ENCODE results near the gene SARDH.

SARDH gene

GRCh38 chr9:133669182-133669801 lies 68.9 kb downstream of the SARDH start:
- H3K4me1 Mint-ChIP-seq: peaks cover 10% of the 10 kb centered on the region

GRCh38 chr9:133667759-133668450 lies 70.2 kb downstream of the SARDH start:
- Mint-ChIP-seq H3K36me3 (ENCODE audit: low read depth) (peaks cover 3% of the 10 kb centered on the region), H3K27ac (no peak overlapping the region), H3K4me3 (no peak overlapping the region), H3K4me1 (peaks cover under 1% of the 10 kb centered on the region), H3K27me3 (ENCODE audit: low read depth) (peaks cover 11% of the 10 kb centered on the region), H3K9me3 (no peaks in the 10 kb centered on the region)
- no peak for TF ChIP-seq CTCF (IDR thresholded peaks at IDR 0.05; ENCODE audit: unreplicated experiment in 3 of 3)

More at GRCh38 chr9:133669182-133669801, 68.9 kb downstream of the SARDH start:
- Mint-ChIP-seq H3K9me3 (no peaks in the 10 kb centered on the region), H3K4me3 (no peak overlapping the region), H3K27ac (no peak overlapping the region), H3K27me3 (ENCODE audit: low read depth) (peaks cover 8% of the 10 kb centered on the region), H3K36me3 (ENCODE audit: low read depth) (peaks cover 3% of the 10 kb centered on the region)
- TF ChIP-seq CTCF (IDR thresholded peaks at IDR 0.05; ENCODE audit: unreplicated experiment in 3 of 3): no peak

GRCh38 chr9:133666845-133667244 lies 71.3 kb downstream of the SARDH start:
- Mint-ChIP-seq H3K27ac (no peak overlapping the region), H3K4me1 (no peaks in the 10 kb centered on the region), H3K36me3 (ENCODE audit: low read depth) (no peaks in the 10 kb centered on the region), H3K27me3 (ENCODE audit: low read depth) (peaks cover 9% of the 10 kb centered on the region), H3K4me3 (no peak overlapping the region), H3K9me3 (no peaks in the 10 kb centered on the region)
- TF ChIP-seq CTCF (IDR thresholded peaks at IDR 0.05; ENCODE audit: unreplicated experiment in 3 of 3): no peak

- Mint-ChIP-seq H3K4me3 (no peak overlapping the region), H3K9me3 (no peaks in the 10 kb centered on the region), H3K27ac (no peak overlapping the region), H3K27me3 (ENCODE audit: low read depth) (peaks cover 12% of the 10 kb centered on the region), H3K4me1 (no peaks in the 10 kb centered on the region), H3K36me3 (ENCODE audit: low read depth) (no peaks in the 10 kb centered on the region)
- no peak for TF ChIP-seq CTCF (IDR thresholded peaks at IDR 0.05; ENCODE audit: unreplicated experiment in 3 of 3)
Measured at GRCh38 chr9:133666387-133666786, 71.8 kb downstream of the SARDH start.

GRCh38 chr9:133665535-133665934 lies 72.6 kb downstream of the SARDH start:
- Mint-ChIP-seq H3K27me3 (ENCODE audit: low read depth) (peaks cover 18% of the 10 kb centered on the region), H3K36me3 (ENCODE audit: low read depth) (no peaks in the 10 kb centered on the region), H3K4me1 (no peaks in the 10 kb centered on the region), H3K27ac (no peak overlapping the region), H3K4me3 (no peak overlapping the region), H3K9me3 (no peaks in the 10 kb centered on the region)
- no peak for TF ChIP-seq CTCF (IDR thresholded peaks at IDR 0.05; ENCODE audit: unreplicated experiment in 3 of 3)

DNA sequence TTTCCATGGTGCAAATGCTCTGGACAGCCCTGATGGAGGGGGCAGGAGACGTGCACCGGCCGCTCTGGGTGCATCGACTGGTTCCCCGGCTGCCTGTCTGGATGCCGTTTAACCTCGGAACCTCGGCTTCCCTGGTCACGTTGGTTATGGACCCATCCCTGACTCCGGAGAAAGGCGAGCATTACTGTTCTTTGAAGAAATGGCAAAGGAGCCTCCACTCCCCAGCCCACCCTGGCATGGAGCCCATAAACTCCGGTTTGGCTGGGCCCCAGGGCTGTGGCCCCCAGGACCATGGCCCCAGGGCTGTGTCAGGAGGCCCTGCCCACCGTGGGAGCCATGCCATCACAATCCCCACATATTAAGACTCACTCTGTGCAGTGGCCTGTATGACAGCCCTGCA lies 73.1 kb downstream of the SARDH start:
- no peaks in the 10 kb centered on the region for H3K36me3 Mint-ChIP-seq (ENCODE audit: low read depth)
- peaks cover 22% of the 10 kb centered on the region for H3K27me3 Mint-ChIP-seq (ENCODE audit: low read depth)
- H3K4me3 Mint-ChIP-seq: no peak overlapping the region
- H3K9me3 Mint-ChIP-seq: no peaks in the 10 kb centered on the region
- no peaks in the 10 kb centered on the region for H3K4me1 Mint-ChIP-seq
- H3K27ac Mint-ChIP-seq: no peak overlapping the region
- TF ChIP-seq CTCF (IDR thresholded peaks at IDR 0.05; ENCODE audit: unreplicated experiment in 3 of 3): no peak
